ENCODE measurements around the gene ZFX.
"Not testable (repeated sequence)": the region's sequence is repeated elsewhere in the genome, so short reads cannot be mapped to it uniquely, and the experiment has no call there.

ZFX gene

GRCh38 chrX:24153178-24153795, 3.8 kb downstream of the ZFX start:
- peak; percentile 7 for DNase-seq

- DNase-seq: no peak
Measured at GRCh38 chrX:24153796-24154189, 4.3 kb downstream of the ZFX start.

GRCh38 chrX:24154490-24155034, 5.0 kb downstream of the ZFX start:
- DNase-seq: no peak

GRCh38 chrX:24155747-24156146, 6.2 kb downstream of the ZFX start:
- not testable (repeated sequence) for DNase-seq

GRCh38 chrX:24156177-24156576, 6.6 kb downstream of the ZFX start:
- no peak for DNase-seq

DNA sequence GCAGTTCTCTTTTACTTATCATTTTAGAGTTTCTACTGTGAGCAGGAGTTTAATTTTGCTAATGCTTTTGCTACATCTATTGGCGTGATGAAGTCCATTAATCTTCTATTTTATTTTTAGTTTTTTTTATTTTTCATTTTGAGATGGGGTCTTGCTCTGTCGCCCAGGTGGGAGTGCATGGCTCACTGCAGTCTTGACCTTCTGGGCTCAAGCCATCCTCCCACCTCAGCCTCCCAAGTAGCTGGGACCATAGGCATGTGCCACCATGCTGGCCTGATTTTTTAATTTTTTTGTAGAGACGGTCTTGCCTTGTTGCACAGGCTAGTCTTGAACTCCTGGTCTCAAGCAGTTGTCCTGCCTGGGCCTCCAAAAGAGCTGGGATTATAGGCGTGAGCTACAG, 9.4 kb downstream of the ZFX start:
- DNase-seq: no peak

DNA sequence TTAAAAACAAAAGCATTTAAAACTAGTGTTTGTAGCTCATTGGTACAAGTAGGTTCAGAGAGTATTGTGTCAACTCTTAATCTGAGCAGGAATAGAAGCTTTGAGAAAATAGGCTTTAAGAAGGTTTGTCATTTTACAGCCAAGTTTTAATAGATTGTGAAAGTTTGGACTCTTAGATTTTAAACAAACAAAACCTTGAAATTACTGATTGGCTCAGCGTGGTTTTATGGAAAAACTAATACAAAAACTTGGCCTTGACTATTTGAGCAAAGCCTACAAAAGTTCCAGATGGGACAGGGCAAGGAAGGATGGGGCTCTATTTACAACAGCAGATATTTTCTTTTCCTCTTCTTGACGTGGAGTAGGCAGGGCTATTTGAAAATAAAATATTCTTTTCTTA, 16.5 kb downstream of the ZFX start:
- no peak for DNase-seq

- DNase-seq: no peak
Measured at GRCh38 chrX:24167719-24168472, 18.4 kb downstream of the ZFX start.

- no peak for DNase-seq
Measured at GRCh38 chrX:24168807-24169206, 19.3 kb downstream of the ZFX start.

DNA sequence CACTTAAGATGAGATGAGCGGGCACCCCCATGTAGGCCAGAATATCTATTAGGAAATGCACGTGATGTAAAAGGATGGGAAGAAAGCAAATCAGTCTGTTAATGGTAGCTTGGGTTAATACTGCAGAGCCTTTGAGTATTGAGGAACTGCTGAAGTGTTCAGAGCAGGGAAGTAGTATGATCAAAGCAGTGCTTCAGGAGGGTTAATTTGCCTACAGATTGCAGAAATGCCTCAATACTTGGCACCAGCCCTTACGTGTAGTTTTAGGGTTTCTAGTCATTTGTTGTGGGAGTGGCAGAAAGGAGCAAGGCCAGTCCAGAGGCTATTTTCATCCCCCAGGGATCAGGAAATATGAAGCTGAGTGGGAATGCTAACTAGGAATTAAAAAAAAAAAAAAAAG, 19.7 kb downstream of the ZFX start:
- DNase-seq: no peak

- no peak for DNase-seq
Measured at GRCh38 chrX:24173115-24173847, 23.8 kb downstream of the ZFX start.

- DNase-seq: no peak
Measured at GRCh38 chrX:24175276-24175675, 25.7 kb downstream of the ZFX start.

DNA sequence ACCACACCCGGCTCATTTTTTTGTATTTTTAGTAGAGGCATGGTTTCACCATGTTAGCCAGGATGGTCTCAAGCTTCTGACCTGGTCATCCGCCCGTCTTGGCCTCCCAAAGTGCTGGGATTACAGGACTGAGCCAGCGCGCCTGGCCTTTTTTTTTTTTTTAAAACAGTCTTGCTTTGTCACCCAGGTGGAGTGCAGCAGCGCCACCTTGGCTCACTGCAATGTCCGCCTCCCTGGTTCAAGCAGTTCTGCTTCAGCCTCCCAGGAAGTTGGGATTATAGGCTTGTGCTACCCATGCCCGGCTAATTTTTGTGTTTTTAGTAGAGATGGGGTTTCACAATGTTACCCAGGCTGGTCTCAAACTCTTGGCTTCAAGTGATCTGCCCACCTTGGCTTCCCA, 28.9 kb downstream of the ZFX start:
- DNase-seq: no peak

- DNase-seq: no peak
Measured at GRCh38 chrX:24184018-24184417, 34.5 kb downstream of the ZFX start.

- DNase-seq: no peak
Measured at GRCh38 chrX:24186483-24186882, 37.0 kb downstream of the ZFX start.

DNA sequence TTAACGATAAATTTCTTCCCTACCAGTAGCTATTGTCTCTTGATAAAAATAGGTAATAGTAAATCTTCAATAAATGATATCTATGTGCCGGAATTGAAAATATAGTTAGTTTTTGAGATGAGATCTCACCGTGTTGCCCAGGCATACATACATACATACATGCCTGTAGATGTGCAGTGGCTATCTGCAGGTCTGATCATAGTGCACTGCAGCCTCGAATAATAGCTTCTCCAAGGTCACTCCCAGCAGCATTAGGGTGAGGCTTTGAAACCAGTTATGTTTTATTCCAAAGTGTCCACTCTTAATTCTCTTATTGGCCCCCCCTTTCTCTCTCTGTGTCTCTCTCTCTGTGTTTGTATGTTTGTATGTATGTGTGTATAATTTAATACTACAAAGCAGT, 37.5 kb downstream of the ZFX start:
- no peak for DNase-seq

- DNase-seq: no peak
Measured at GRCh38 chrX:24189490-24189889, 40.0 kb downstream of the ZFX start.

- DNase-seq: no peak
Measured at GRCh38 chrX:24190500-24191156, 41.1 kb downstream of the ZFX start.

DNA sequence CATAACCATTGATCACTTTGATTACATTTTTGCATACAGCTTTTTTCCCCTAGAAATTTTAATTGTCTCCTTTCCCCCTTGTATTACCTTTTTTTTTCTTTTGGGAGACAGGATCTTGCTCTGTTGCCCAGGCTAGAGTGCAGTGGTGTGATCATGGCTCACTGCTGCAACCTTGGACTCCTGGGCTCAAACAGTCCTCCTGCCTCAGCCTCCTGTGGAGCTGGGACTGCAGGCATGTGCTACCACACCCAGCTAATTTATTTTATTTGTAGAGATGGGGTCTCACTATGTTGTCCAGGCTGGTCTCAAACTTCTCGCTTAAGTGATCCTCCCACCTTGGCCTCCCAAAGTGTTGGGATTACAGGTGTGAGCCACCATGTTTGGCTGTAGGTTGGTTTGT, 47.0 kb downstream of the ZFX start:
- DNase-seq: no peak

DNA sequence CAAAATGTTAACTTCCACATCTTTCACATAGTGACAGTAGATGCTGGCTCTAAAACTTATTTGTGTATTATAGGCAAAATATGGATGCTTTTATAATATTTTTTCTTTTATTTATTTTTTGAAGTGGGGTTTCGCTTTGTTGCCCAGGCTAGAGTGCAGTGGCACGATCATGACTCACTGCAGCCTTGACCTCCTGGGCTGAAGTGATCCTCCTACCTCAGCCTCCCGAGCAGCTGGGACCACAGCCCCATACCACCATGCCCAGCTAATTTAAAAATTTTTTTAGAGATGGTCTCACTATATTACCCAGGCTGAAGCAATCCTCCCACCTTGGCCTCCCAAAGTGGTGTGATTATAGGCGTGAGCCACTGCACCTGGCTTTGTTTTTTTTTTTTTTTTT, 48.6 kb downstream of the ZFX start:
- no peak for DNase-seq

GRCh38 chrX:24200133-24200532, 50.6 kb downstream of the ZFX start:
- DNase-seq: no peak

DNA sequence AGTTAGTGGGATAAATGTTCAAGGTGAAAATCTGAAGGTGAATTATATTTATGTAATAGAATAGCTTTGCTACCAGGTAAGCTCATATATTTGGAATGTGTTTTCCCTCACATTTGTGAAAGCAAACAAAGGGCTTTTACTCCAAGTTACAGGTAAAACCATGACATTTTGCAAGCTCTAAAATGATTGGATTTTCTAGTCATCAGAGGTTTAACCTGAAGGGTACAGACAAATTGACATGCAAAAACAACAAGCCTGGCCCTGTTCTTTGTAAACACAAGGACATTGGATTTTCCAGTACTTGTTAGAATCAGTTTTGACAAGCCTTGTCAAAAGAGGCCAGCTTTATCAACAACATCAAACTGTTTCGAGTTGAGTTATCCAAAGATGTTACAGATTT, 51.7 kb downstream of the ZFX start:
- DNase-seq: no peak

DNA sequence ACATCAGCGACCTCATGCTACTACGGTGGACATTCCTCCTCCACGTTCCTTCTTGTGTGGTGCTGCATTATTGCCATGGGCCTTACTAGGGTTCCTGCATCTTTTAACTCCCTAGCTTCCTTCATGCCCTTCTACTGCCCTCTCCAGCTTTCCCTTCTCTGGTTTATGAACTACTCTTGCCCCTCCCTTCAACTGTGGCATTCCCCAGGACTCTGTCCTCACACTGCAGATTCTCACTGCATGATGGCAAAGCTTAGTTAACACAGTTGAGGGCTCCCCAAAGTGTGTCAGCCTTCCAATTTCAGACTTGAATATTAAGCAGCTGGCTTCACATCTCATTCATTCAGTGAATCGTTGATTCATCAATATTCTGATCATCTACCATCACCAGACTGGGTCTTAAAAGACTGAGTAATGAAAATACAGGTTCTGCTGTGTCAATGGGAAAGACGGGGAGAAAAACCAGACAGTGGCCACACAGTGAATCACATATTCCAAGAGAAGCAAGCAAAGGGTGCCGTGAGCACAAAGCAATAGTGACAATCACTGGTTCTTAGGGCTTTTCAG, 53.0 kb downstream of the ZFX start:
- DNase-seq: no peak

All from DMS79 (cell line).